Body of pancreas (tissue), 4 donors: ENCODE measurements around the gene AKR1D1.
"Not testable (repeated sequence)": the region's sequence is repeated elsewhere in the genome, so short reads cannot be mapped to it uniquely, and the experiment has no call there.

ENCODE experiments used
- CTCF ChIP-seq, 7 experiments: fragments of 450-650 bp in 4 of 7; fragments of 200-600 bp in 3 of 7; sonication (generic) in 3 of 7; IDR thresholded peaks; one replicate each; pipeline ENCODE4 v1.5.1; 2016 to 2019; ENCODE audit warnings: antibody characterized with exemption in 7 of 7
- POLR2A ChIP-seq, 3 donors: fragments of 450-650 bp; IDR thresholded peaks; one replicate each; pipeline ENCODE4 v1.6.1; 2016; ENCODE audit warnings: antibody characterized with exemption in 3 of 3, mild to moderate bottlenecking in 2 of 3

GRCh38 chr7:138040063-138040462, 36.2 kb upstream of the AKR1D1 start:
- TF ChIP-seq CTCF, POLR2A (IDR thresholded peaks at IDR 0.05): not testable (repeated sequence)
